Coronary artery (tissue), 2 donors: ENCODE results near the gene NRTN.

Experiments used
- DNase-seq: peaks from one replicate; pipeline ENCODE4 v3.0.0-alpha.2; 2017; ENCODE audit warnings: low spot score
- H3K27ac ChIP-seq, 2 donors: fragments of 200-600 bp; sonication (generic); one replicate each; pipeline ENCODE4 v1.5.1; 2016 to 2019
- H3K4me3 ChIP-seq: fragments of 200-600 bp; sonication (generic); 2 replicates; pipeline ENCODE4 v1.5.1; 2016; ENCODE audit warnings: mild to moderate bottlenecking, moderate library complexity
- TF ChIP-seq, protein P1 (sequence below): fragments of 200-600 bp; sonication (generic); IDR thresholded peaks from one replicate; pipeline ENCODE4 v1.5.1; 2019; ENCODE audit warnings: antibody characterized with exemption

The NRTN gene

DNA sequence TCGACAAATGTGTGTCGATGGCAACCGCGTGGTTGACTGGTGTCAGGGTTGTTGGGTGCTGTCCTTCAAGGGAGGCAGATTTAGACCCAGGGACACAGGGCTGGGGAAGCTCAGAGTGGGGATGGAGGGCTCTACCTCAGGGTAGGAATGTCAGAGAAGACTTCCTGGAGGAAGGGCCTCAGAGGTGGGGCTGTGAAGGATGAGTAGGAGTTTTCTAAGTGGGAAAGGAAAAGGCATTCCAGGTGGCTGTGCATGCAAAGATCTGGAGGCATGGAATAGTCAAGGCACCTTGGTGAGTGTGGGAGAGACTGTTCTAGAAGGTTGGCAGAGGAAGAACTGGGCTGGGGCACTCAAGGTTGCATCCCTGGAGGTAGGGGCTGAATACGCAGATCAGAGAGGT is 2.0 kb downstream of the NRTN start:
- no peak overlapping the region for H3K4me3 ChIP-seq
- no peak overlapping the region for H3K27ac ChIP-seq
- TF ChIP-seq, protein P1, sequence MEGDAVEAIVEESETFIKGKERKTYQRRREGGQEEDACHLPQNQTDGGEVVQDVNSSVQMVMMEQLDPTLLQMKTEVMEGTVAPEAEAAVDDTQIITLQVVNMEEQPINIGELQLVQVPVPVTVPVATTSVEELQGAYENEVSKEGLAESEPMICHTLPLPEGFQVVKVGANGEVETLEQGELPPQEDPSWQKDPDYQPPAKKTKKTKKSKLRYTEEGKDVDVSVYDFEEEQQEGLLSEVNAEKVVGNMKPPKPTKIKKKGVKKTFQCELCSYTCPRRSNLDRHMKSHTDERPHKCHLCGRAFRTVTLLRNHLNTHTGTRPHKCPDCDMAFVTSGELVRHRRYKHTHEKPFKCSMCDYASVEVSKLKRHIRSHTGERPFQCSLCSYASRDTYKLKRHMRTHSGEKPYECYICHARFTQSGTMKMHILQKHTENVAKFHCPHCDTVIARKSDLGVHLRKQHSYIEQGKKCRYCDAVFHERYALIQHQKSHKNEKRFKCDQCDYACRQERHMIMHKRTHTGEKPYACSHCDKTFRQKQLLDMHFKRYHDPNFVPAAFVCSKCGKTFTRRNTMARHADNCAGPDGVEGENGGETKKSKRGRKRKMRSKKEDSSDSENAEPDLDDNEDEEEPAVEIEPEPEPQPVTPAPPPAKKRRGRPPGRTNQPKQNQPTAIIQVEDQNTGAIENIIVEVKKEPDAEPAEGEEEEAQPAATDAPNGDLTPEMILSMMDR = no peak
- DNase-seq = no peak

DNA sequence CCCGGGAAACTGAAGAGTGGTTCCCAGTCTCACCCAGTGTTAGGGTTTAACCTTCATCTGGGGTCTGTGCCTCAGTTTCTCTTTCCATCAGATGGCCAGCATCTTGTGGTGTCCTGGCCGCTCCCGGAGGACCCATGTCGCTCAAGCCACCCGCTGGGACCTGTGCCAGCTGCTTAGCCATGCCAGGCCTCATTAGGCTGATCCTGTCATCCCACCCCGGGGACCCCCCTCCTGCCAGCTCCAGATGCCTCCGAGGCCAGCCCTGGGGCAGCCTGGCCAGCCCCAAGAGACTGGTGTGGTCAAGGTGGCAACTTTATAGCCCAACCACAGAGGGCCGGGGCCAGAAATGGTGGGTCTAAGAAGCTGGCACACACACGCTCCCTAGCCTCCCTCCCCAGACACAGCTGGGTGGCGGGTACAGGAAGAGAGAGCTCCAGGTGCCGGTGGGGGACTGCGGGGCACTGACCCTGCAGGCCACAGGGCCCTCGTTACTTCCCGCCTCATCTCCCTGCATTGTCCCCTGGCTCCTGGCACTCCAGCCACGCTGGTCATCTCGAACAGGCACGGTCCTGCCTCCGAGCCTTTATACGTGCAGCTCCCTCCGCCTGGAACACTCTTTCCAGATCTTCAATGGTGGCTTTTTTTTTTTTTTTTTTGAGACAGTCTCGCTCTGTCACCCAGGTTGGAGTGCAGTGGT is 3.4 kb downstream of the NRTN start:
- TF ChIP-seq, protein P1 = no peak
- H3K27ac ChIP-seq = no peak overlapping the region
- no peak overlapping the region for H3K4me3 ChIP-seq
- no peak for DNase-seq

DNA sequence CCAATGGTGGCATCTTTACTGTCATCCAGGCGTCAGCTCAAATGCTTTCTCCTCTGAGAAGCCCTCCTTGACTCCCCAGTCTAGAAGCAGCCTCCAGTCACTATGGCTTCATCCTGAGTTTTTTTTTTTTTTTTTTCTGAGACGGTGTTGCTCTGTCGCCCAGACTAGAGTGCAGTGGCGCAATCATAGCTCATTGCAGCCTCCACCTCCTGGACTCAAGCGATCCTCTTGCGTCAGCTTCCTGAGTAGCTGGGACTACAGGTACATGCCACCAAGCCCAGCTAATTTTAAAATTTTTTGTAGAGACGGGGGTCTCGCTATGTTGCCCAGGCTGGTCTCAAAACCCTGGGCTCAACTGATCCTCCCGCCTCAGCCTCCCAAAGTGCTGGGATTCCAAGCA is 4.2 kb downstream of the NRTN start:
- TF ChIP-seq, protein P1 = no peak
- no peak for DNase-seq
- Histone ChIP-seq H3K4me3 (no peak overlapping the region), H3K27ac (no peak overlapping the region)

DNA sequence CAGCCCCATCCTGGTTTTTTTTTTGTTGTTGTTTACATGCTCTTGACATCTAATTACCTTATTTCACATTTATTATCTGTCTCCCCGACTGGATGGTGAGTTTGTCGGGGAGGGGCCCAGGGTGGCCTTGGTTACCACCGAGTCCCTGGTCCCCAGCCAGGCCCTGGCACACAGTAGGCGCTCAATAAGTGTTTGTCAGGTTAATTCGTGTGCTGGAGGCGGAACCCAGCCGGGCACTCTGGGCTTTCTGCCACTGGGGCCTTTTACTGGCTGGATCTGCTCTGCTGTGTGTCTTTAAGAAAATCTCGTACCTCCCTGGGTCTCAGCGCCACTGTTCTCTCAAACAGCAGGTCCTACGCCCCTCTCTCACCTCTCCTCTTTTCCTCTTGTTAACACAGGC is 4.6 kb downstream of the NRTN start:
- no peak for DNase-seq
- TF ChIP-seq, protein P1 = no peak
- no peak overlapping the region for H3K27ac ChIP-seq
- H3K4me3 ChIP-seq = no peak overlapping the region

DNA sequence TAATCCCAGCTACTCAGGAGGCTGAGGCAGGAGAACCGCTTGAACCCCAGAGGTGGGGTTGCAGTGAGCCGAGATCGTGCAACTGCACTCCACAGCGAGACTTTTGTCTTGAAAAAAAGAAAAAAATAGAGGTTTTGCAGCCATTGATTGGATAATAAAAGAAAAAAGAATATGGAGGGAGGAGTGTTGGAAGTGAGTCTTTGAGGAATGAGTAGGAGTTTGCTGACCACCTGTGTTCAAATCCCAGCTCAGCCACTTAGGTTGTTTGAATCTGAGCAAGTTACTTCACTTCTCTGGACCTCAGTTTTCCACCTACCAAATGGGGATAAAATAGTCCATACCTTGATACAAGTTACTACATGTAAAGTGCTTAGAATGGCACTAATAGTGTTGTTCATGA is 6.2 kb downstream of the NRTN start:
- TF ChIP-seq, protein P1 = no peak
- DNase-seq = no peak
- Histone ChIP-seq H3K27ac (no peak overlapping the region), H3K4me3 (no peak overlapping the region)

DNA sequence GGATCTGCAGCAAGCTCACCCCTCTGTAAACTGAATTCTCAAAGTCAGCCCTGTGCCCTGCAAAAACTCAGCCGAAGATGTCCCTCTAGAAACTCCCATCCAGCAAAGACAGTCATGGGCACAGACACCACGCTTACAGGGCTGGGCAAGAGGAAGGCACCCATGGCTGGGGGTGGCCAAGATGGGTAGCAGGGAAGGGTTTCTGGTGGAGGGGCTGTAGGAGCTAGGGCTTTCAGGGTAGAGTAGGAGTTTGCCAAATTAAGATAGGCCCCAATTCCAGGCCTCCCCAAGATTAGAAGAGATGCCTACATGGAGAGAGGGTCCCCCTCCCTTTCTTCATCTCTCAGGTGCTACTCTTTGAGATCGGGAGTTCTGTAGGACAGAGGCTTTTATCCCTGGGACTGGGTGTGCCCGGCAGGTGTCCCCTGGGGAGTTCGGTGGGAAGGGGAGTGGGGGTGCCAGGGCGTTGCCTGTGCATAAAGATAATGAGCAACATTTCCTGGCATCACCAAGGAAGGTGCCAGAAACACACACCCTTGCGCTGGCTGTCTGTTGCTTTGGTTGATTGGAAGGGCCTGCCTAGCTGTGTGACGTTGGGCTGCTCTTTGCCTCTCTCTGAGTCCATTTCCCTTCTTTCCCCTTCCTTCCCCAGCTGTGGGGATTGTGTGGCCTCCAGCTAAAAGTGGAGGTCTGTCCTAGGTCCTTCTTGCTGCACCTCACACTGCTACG is 9.4 kb downstream of the NRTN start:
- DNase-seq = no peak
- no peak overlapping the region for H3K4me3 ChIP-seq
- TF ChIP-seq, protein P1 = no peak
- H3K27ac ChIP-seq = no peak overlapping the region

DNA sequence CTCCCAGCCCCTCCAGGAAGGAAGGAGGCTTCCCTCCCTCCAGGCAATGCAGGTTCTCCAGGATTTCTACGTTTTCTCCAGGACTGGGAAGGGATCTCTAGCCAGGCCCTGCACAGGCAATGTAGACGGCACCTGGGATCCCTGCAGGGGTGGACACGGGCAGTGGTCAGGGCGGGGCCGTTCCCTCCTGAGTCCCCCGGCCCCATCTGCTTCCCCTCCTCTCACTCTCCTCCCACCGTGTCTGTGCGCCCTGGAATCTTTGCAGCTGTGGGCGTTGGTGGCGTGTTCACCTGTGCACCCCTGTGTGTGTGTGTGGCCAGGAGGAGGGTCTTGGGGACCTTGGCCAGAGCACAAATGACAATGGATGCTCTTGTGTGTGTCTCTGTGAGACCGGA is 10.0 kb downstream of the NRTN start:
- Histone ChIP-seq H3K27ac (no peak overlapping the region), H3K4me3 (no peak overlapping the region)
- TF ChIP-seq, protein P1 = no peak
- no peak for DNase-seq
